IPS DF 4.7 (cell line): ENCODE data around the gene ATCAY.

Experiments
- DNase-seq: peaks from one replicate; pipeline ENCODE4 v3.0.0-alpha.2; 2013; ENCODE audit warnings: low spot score; ENCODE audit errors: extremely low read depth

The ATCAY gene, protein sequence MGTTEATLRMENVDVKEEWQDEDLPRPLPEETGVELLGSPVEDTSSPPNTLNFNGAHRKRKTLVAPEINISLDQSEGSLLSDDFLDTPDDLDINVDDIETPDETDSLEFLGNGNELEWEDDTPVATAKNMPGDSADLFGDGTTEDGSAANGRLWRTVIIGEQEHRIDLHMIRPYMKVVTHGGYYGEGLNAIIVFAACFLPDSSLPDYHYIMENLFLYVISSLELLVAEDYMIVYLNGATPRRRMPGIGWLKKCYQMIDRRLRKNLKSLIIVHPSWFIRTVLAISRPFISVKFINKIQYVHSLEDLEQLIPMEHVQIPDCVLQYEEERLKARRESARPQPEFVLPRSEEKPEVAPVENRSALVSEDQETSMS

DNA sequence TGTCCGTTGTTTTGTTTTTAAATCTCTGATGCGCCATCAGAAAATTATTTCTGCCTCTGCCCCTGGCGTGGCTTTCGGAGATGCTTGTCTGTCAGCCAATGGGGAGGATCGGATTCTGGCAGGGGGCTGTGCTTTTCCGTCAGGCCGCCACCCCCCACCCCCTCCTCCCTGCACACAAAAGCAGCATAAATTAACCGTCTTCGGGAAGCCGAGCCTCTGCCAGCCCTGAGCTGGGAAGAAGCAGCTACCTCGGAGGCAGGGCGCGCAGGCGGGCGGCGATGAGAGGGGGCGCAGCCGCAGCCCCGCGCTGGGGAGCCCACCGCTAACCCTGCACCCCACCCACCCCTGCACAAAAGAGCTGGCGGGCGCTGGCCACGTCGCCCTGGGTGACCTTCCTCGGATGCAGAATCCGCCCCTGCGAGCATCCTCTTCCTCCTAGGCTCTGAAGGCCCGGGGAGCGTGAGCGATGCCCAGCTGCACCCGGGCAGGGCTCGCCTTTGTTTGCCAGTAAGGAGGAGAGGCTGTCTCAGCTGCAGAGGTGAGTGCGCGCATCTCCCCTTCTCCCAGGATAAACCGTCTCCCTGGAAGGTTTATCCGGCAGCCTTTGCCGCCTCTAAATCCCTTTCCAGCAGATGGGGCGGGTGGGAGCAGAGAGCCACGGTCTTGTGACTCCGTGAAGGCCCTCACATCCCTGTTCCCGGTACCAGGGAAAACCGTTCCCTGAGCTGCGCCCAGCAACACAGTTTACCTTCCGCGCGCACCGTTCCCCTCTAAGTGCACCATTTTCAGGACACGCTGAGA is at the start of gene ATCAY:
ATCAY (plus strand) TSS at position 215 of the 801 bp plus-strand sequence. CDS start 5,083 bp downstream, outside the sequence.
- DNase-seq: no peak

DNA sequence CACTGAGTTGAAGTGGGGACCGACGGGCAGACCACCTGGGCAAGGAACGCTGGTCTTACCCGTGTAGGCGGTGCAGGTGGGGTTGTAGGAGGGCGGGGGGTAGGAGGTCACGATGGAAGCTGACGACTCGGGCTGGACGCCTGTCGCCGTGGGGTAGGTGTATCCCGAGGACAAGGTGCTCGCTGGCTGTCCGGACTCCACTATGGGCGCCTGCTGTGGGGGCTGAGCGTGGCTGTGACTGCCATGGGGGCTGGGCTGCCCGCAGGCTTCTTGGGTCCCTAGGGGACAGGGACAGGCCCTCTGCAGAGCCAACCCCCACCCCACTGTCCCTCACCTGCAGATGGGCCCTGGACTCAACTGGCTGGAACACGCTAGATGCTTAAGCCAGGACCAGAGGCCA is 48.9 kb upstream of the ATCAY start:
- no peak for DNase-seq

DNA sequence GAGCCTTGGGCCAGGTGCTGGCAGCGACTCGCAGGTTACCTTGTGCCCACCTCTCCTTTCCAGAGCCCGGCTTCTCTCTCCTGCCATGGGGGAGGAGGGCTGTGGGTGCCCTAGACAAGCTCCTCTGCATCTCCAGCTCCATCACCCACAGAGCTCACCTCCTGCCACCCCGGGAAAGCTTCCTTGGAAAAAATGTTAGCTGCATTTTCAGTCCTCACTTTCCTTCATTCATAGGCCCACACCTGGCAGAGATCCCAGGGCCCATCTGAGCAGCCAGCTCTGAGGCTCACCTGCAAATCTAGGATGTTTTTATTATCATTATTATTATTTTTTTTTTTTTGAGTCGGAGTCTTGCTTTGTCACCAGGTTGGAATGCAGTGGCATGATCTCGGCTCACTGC is 48.5 kb upstream of the ATCAY start:
- no peak for DNase-seq

DNA sequence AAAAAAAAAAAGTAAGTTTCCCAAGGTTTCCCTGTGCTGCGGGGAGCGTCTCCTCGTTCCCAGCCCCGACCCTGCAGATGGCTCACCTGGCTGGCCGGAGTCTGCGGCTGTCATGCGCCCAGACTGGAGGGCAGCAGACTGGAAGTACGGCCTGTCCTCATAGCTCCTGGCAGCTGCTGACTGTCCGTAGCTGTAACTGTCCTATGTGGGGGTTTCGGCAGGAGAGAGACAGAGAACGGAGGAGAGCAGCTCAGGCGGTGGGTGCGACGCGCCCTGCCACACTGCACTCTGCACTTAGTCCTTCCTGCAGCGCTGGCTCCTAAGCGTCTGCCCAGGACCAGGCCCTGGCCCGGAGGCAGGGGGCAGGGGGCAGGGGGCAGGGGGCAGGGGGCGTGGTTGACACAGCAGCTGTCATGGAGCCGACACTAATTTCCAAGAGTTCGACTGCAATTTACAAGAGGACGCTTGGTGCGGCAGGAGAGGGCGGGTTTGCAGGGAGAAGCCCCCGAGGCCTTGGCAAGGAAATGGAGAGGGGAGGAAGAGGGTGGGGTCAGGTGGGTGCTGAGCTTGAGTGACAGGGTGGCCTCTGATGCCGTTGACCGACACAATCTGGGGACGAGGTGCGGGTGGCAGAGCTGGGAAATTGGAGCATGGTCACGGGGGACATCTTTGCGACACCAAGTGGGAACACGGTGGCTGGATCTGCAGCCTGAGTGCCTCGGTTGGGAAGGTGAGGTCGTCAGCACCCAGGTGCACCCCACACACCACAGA is 46.7 kb upstream of the ATCAY start:
- no peak for DNase-seq

DNA sequence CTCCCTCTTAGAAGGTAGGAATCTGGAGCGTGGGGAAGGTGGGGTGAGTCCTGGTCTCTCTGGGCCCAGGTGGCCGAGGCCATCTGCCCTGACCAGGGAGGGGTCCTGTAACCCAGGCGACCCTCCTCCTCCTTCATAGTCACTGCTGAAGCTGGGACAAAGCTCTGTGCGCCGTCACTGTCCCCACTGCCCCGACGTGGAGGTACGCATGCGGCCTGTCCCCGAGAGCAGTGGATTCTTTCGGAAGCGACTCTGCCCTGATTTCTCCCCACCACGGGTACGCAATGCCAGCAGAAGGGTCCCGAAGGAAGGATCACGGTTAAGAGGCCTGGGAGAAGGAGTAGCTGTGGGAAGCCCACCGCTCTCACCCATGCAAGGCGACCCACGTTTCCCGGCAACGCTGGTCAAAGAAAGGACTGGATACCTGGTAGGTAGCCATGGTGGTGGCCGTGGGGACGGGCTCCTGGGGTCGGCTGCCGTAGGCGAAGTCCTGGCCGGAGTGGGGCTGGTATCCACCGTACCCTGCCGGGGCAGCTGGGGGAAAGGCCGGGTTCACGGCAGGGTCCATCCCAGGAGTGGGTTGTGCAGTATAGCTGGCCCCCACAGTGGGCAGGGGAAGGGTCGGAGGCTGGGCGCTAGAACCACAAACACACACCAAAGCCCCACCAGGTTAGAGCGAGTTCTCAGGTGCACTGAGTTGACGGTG is 46.0 kb upstream of the ATCAY start:
- DNase-seq: no peak

DNA sequence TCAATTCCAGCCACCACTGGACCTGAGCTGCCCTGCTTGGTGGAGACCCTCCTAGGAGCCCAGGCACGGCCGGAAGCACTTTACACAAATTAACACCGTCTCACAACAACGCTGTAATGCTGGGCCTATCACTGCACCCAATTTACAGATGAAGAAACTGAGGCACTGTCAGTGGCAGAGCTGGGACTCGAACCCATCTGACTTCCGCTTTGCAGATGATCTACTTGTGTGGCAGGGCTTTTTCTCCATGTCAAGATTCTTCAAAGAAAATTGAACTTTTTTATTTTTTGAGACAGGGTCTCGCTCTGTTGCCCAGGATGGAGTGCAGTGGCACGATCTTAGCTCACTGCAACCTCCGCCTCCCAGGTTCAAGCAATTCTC is 45.4 kb upstream of the ATCAY start:
- no peak for DNase-seq

DNA sequence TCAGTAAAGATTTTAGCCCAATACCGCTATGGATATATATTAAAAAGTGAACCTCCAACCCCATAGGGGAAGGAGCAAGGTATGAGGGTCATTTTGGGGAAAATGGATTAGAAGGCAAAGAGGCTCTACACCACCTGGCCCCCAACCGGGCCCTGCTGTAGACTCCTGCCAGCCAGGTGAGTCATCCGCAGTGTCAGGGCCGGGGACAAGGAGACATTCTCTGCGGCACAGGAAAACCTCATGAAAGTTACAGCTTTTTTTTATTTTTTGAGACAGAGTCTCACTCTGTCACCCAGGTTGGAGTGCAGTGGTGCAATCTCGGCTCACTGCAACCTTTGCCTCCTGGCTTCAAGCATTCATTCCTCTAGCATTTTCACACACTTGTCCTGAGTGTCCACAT is 43.6 kb upstream of the ATCAY start:
- no peak for DNase-seq

DNA sequence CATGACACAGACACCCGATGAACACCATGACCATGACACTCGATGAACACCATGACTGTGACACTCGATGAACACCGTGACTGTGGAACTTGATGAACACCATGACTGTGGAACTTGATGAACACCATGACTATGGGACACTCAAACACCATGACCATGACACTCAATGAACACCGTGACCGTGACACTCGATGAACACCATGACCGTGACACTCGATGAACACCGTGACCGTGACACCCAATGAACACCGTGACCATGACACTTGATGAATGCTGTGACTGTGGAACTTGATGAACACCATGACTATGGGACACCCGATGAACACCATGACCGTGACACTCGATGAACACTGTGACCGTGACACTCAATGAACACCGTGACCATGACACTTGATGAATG is 43.2 kb upstream of the ATCAY start:
- DNase-seq: no peak

DNA sequence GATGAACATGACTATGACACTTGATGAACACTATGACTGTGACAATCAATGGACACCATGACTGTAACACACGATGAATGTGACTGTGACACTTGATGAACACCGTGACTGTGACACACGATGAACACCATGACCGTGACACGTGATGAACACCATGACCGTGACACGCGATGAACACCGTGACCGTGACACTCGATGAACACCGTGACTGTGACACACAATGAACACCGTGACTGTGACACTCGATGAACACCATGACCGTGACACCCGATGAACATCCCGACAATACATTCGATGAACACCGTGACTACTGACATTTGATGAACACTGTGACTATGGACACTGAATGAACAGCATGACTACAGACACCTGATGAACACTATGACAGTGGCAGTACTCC is 42.6 kb upstream of the ATCAY start:
- DNase-seq: no peak

DNA sequence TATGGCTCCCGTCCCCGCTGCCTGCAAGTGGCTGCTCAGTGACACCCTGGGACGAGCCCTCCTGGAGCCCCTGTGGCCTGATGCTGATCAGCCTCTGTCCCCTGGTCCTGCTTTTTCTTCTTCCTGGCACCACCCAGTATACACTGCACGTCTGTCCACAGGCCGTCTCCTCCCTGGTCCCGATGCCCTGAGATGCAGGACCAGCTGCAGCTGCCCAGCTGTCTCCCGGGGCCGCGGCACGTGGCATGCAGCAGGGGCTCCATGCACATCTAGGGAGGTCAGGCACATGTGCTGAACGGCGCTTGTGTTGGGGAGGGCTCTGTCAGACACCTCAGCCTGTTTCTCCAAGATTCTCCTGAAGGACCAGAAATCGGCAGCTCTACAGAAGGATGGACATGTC is 41.8 kb upstream of the ATCAY start:
- DNase-seq: no peak

DNA sequence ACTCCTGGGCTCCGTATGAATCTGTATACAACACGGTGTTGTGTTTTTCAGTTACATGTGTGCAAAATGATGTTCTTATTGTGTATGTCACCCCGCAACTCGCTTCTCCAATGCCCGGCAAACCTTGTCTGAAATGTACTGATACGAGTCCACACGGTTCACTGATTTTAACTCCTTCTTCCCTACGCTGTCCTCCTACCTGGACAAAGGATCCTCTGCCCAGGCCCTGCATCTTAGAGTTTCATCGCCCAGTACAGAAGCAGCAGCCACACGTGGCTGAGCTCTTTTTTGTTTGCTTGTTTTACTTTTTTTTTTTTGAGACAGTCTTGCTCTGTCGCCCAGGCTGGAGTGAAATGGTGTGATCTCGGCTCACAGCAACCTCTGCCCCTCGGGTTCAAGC is 40.5 kb upstream of the ATCAY start:
- DNase-seq: no peak

DNA sequence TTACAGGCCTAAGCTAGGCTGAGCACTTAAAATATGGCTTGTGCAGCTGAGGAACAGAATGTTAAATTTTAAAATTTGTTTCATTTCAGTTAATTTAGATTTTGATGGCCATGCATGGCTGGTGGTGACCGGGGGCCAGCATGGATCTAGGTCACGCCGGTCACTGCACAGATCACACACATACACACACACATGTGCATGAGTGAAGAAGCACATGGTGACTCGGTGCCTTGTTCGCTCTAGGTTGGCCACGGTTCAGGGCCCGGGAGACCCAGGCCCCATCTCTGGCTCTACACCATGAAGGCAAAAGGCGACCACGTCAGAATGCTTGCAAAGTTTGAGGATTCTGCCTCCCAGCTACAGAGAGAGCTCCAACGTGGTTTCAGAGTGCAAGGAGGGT is 39.7 kb upstream of the ATCAY start:
- no peak for DNase-seq

DNA sequence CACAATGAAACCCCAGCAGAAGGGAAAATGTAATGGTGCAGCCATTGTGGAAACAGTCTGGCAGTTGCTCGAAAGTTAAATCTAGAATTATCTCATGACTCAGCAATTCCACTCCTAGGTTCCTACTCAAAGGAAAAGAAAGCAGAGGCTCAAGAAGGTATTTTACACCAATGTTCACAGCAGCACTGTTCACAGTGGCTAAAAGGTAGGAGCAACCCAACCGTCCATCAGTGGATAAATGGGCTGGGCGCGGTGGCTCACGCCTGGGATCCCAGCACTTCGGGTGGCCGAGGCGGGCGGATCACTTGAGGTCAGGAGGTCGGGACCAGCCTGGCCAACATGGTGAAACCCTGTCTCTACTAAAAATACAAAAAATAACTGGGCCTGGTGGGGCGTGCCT is 37.5 kb upstream of the ATCAY start:
- DNase-seq: no peak

DNA sequence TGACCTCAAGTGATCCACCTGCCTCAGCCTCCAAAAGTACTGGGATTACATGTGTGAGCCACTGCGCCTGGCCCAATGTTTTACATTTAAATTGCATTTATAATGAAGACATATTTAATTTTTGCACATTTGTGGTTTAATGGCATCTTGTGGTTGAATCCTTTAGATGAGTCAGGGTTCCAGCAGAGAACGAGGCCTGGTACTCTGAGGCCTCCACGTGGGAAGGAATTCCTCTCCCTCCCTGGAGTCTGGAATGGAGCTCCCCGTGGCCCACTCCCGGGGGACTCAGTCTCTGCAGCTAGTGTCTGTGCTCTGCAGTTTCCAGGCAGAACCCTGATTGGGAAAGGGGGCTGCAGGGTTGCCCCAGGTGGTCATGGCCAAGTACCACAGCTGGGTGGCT is 35.9 kb upstream of the ATCAY start:
- no peak for DNase-seq

DNA sequence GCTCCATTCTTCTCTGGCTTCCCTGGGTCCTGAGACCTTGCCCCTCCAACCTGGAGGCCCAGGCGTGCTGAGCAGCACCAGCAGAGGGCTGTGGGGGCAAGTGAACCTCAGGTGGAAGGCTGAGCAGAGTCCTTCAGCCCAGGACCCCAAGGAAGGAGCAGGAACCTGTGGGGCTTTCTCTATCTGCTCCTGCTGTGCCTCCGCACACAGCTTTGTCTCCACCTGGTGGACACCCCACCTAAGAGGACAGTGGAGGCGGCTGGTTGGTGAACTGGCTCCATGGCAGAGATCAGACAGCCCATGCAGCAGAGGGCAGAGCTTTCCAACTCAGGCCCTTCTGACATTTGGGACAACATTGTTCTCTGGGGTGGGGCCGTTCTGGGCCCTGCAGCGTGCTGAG is 31.4 kb upstream of the ATCAY start:
- DNase-seq: no peak

DNA sequence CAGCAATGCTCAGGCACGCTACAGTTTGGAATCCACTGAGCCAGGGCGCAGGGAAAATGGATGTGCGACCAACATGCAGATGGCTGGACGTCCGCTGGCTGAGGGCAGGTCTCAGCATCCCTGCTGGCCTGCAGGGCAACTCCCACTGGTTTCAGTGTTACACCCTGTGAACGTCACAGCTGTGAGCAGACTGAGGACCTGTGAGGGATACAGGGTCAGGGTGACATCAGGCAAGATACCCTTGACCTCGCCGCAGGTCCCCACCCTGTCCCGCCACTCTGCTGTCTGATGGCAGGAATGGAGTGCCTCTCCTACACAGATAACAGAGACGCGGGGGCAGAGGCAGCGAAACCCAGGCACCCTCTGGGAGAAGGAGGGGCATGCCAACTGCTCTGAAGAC is 30.7 kb upstream of the ATCAY start:
- DNase-seq: no peak

DNA sequence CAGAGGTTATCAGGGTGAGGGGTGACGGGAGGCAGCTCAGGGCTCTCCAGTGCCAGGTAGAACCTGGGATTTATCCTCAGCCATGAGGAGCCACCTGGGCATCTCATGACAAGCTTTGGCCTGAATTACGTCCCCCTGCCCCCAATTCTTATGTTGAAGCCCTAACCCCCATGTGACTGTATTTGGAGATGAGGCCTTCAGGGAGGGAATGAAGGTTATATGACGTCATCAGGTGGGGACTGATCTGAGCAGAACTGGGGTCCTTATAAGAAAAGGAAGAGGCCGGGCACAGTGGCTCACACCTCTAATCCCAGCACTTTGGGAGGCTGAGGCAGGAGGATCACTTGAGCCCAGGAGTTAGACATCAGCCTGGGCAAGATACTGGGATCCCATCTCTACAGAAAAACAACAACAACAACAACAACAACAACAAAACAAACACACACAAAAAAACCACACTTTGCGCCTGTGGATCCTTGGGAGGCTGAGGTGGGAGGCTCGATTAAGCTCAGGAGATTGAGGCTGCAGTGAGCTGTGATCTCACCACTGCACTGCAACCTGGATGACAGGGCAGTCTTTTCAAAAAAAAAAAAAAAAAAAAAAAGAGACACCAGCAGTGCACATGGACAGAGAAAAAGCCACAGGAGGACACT is 30.0 kb upstream of the ATCAY start:
- DNase-seq: no peak

DNA sequence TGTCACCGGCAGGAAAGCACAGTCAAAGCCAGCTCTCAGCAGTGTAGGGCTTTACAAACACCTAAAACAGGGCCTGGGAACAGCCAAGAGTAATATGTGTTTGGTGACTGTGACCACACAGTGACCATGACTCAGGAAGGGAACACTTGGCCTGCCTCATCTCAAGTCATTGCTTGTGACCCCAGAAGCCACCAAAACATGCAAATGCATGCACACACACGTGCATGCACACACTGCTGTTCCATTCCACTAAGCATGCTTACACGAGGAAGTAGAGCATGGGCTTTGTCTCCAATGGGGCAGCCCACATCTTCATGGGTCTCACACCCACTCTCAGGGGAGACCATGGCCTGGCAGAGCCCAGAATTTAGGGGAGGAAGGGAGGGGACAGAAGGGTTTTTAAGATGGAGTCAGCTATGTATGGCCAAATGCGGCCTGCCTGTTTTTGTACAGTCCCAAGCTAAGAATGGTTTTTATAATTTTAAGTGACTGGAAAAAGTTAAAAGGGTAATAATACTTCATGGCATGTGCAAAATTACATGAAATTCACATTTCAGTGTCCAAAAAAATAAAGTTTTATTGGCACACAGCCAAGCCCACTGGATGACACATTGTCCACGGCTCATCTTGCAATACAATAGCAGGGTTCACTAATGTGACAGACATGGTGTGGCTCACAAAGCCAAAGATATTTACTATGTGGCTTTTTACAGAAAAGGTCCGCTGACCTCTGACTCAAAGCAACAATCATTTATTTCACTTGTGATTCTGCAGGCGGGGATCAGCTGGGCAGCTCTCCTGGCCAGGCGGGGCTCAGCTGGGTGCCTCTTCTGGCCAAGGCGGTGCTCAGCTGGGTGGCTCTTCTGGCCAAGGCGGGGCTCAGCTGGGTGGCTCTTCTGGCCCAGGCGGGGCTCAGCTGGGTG is 29.0 kb upstream of the ATCAY start:
- no peak for DNase-seq

DNA sequence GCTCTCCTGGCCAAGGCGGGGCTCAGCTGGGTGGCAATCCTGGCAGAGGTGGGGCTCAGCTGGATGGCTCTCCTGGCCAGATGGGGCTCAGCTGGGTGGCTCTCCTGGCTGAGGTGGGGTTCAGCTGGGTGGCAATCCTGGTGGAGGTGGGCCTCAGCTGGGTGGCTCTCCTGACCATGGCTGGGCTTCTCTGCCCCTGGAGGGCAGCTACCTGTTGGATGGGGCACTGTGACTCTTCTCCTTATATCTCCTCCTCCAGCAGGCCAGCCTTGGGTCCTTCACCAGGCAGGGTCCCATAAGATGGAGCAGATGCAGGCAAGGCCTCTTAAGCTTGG is 28.3 kb upstream of the ATCAY start:
- DNase-seq: no peak

DNA sequence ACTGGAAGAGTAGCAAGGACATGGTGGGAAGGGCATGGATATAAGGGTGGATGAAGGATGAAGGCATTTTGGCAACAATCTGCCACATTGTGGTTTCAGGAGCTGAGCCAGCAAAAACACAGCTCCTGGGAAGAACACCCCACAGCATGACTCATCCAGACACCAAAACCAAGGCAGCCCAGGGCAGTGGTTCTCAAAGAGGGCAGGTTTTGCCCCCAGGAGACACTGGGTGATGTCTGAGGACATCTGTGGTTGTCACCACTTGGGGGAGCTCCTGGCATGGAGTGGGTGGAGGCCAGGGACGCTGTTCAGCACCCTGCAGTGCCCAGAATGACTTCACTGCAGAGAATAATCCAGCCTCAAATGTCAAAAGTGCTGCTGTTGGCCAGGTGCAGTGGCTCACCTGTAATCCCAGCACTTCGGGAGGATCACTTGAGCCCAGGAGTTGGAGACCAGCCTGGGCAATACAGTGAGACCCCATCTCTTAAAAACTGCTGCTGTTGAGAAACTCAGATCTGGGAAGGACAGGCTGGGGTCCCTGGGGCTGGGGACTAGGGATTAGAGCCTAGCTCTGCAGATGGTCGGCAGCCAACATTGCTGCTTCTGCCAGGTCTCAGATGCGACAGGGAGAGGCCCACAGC is 27.8 kb upstream of the ATCAY start:
- no peak for DNase-seq
